Measurements from ENCODE around the gene CAD.

Gene CAD

GRCh38 chr2:27208486-27209050, 8.6 kb upstream of the CAD start:
- no peak for DNase-seq (ENCODE audit: low read depth)
- H3K4me3 ChIP-seq (ENCODE audit: low read depth, low read length), result no peak overlapping the region
- no peak for TF ChIP-seq CTCF (IDR thresholded peaks at IDR 0.05; ENCODE audit: low read depth, low read length, missing control alignments)

GRCh38 chr2:27209621-27210401, 7.4 kb upstream of the CAD start:
- TF ChIP-seq CTCF (IDR thresholded peaks at IDR 0.05; ENCODE audit: low read depth, low read length, missing control alignments), result no peak
- no peak overlapping the region for H3K4me3 ChIP-seq (ENCODE audit: low read depth, low read length)
- DNase-seq (ENCODE audit: low read depth), result no peak

GRCh38 chr2:27211241-27211942, 5.8 kb upstream of the CAD start:
- no peak for DNase-seq (ENCODE audit: low read depth)
- peak overlapping the region; percentile 66 for H3K4me3 ChIP-seq (ENCODE audit: low read depth, low read length)
- no peak for TF ChIP-seq CTCF (IDR thresholded peaks at IDR 0.05; ENCODE audit: low read depth, low read length, missing control alignments)

GRCh38 chr2:27211943-27212625, 5.1 kb upstream of the CAD start, which contains the start of the genes ATRAID and SLC5A6:
ATRAID (plus strand) TSS chr2:27212041; CDS start chr2:27212369, 328 bp downstream.
SLC5A6 (minus strand) TSS chr2:27212268; CDS start chr2:27207650, 4,618 bp downstream.
- no peak for TF ChIP-seq CTCF (IDR thresholded peaks at IDR 0.05; ENCODE audit: low read depth, low read length, missing control alignments)
- peak within 1 kb of the TSS; percentile 66 for H3K4me3 ChIP-seq (ENCODE audit: low read depth, low read length)
- DNase-seq (ENCODE audit: low read depth), result no peak

- DNase-seq (ENCODE audit: low read depth), result no peak
- TF ChIP-seq CTCF (IDR thresholded peaks at IDR 0.05; ENCODE audit: low read depth, low read length, missing control alignments), result no peak
These were observed 4.3 kb upstream of the CAD start for GRCh38 chr2:27212626-27213471.

GRCh38 chr2:27214941-27215340, 2.2 kb upstream of the CAD start:
- TF ChIP-seq CTCF (IDR thresholded peaks at IDR 0.05; ENCODE audit: low read depth, low read length, missing control alignments), result no peak
- DNase-seq (ENCODE audit: low read depth), result no peak
- no peak overlapping the region for H3K4me3 ChIP-seq (ENCODE audit: low read depth, low read length)

More at GRCh38 chr2:27212626-27213471, 4.3 kb upstream of the CAD start:
- H3K4me3 ChIP-seq (ENCODE audit: low read depth, low read length), result peak overlapping the region; percentile 66
